ENCODE results near the gene TMEM186. TPM values are rescaled to one million over a fixed set of nuclear protein-coding genes. Genes with fewer than 3 reads are reported as not detected.

The TMEM186 gene
- total and polyA plus RNA-seq, 11 donors = 8.7 to 17.2 (median 12.4) TPM

GRCh38 chr16:8768283-8768682, 29.2 kb downstream of the TMEM186 start:
- no peak overlapping the region for H3K4me3 ChIP-seq
- H3K9me3 ChIP-seq = no peaks in the 10 kb centered on the region
- no peaks in the 10 kb centered on the region for H3K4me1 ChIP-seq
- WGBS, 4 donors = 92 to 95% (median 94%) methylated on average over 12 of the region's 12 CpGs
- H3K36me3 ChIP-seq = peaks cover 0 to 40% (median 13%) of the 10 kb centered on the region in 9 donors
- intact Hi-C loops (cut with DNase I) = no loop called here
- DNase-seq (no peak), ATAC-seq (no peak)
- no peaks in the 10 kb centered on the region for H3K27me3 ChIP-seq
- no peak overlapping the region for H3K27ac ChIP-seq
- TF ChIP-seq CTCF (IDR thresholded peaks at IDR 0.05) (no peak), POLR2A (IDR thresholded peaks at IDR 0.05) (no peak)

- DNase-seq = no peak
- Histone ChIP-seq H3K36me3 (peaks cover 0 to 33% (median 13%) of the 10 kb centered on the region in 9 donors), H3K27me3 (no peaks in the 10 kb centered on the region), H3K27ac (no peak overlapping the region), H3K4me3 (no peak overlapping the region), H3K9me3 (no peaks in the 10 kb centered on the region), H3K4me1 (no peaks in the 10 kb centered on the region)
- TF ChIP-seq POLR2A (IDR thresholded peaks at IDR 0.05) (no peak), CTCF (IDR thresholded peaks at IDR 0.05) (no peak)
- 90 to 98% (median 96%) methylated on average over 8 of the region's 8 CpGs for WGBS, 4 donors
- intact Hi-C loops (cut with DNase I) = no loop called here
- ATAC-seq = peak in 1 of 4 donors; percentile 44
These were observed 30.3 kb downstream of the TMEM186 start for GRCh38 chr16:8767176-8767575.

GRCh38 chr16:8764525-8765250, 32.8 kb downstream of the TMEM186 start:
- H3K4me1 ChIP-seq = no peaks in the 10 kb centered on the region
- WGBS, 4 donors = 85 to 89% (median 89%) methylated on average over 14 to 18 of the region's 18 CpGs

GRCh38 chr16:8763899-8764298, 33.5 kb downstream of the TMEM186 start:
- TF ChIP-seq CTCF (IDR thresholded peaks at IDR 0.05) (no peak), POLR2A (IDR thresholded peaks at IDR 0.05) (no peak)
- 71 to 79% (median 76%) methylated on average over 10 of the region's 10 CpGs for WGBS, 4 donors
- intact Hi-C loops (cut with DNase I) = no loop called here
- H3K36me3 ChIP-seq = peaks cover 0 to 30% (median 10%) of the 10 kb centered on the region in 9 donors
- no peak for ATAC-seq
- no peak for DNase-seq
- no peaks in the 10 kb centered on the region for H3K9me3 ChIP-seq
- H3K27me3 ChIP-seq = no peaks in the 10 kb centered on the region
- H3K4me3 ChIP-seq = no peak overlapping the region
- H3K4me1 ChIP-seq = no peaks in the 10 kb centered on the region
- H3K27ac ChIP-seq = no peak overlapping the region

More at GRCh38 chr16:8764525-8765250, 32.8 kb downstream of the TMEM186 start:
- no peak overlapping the region for H3K27ac ChIP-seq
- H3K4me3 ChIP-seq = no peak overlapping the region
- DNase-seq (no peak), ATAC-seq (no peak)
- H3K36me3 ChIP-seq = peaks cover 0 to 32% (median 13%) of the 10 kb centered on the region in 9 donors
- intact Hi-C loops (cut with DNase I) = no loop called here
- no peaks in the 10 kb centered on the region for H3K9me3 ChIP-seq
- H3K27me3 ChIP-seq = no peaks in the 10 kb centered on the region
- TF ChIP-seq CTCF (IDR thresholded peaks at IDR 0.05) (no peak), POLR2A (IDR thresholded peaks at IDR 0.05) (no peak)
